Natural killer cell (primary cell): ENCODE measurements around the gene PTTG1IP2. TPM values are rescaled to one million over a fixed set of nuclear protein-coding genes. Genes with fewer than 3 reads are reported as not detected.
"Not testable (repeated sequence)": the region's sequence is repeated elsewhere in the genome, so short reads cannot be mapped to it uniquely, and the experiment has no call there.

Source experiments
- ATAC-seq, 3 donors: fragments of 150-1000 bp in 2 of 3; fragments of 200-7000 bp in 1 of 3; cut with Tn5 transposase; 1 replicate in 1 of 3; 2 replicates in 2 of 3; pipeline ENCODE4 v1.10.0; 2021; ENCODE audit warnings: mild to moderate bottlenecking in 2 of 3, moderate library complexity in 2 of 3
- DNase-seq, 2 donors: peaks; one replicate each; pipeline versions ENCODE4 v3.0.0 to v3.0.0-alpha.2; 2013 to 2021; ENCODE audit warnings: mixed read lengths in 1 of 2
- H3K27ac ChIP-seq: one replicate; pipeline ENCODE4 v1.5.1; 2013; ENCODE audit warnings: mild to moderate bottlenecking, low read length
- H3K27me3 ChIP-seq: one replicate; pipeline ENCODE4 v1.6.1; 2013; ENCODE audit warnings: low read length; ENCODE audit not compliant: control insufficient read depth, insufficient read depth
- H3K36me3 ChIP-seq: one replicate; pipeline ENCODE4 v1.6.1; 2013; ENCODE audit warnings: low read length; ENCODE audit not compliant: control insufficient read depth, insufficient read depth
- H3K4me1 ChIP-seq: one replicate; pipeline ENCODE4 v1.6.1; 2013; ENCODE audit warnings: low read length; ENCODE audit not compliant: control insufficient read depth, insufficient read depth
- H3K4me3 ChIP-seq: one replicate; pipeline ENCODE4 v1.5.1; 2013; ENCODE audit warnings: low read length
- H3K9me3 ChIP-seq: one replicate; pipeline ENCODE4 v1.6.1; 2013; ENCODE audit warnings: low read length; ENCODE audit not compliant: control insufficient read depth, insufficient read depth
- H3K27ac Mint-ChIP-seq, 2 donors: one replicate each; pipeline ENCODE4 v1.8.0; 2022; ENCODE audit warnings: mild to moderate bottlenecking in 2 of 2, mixed read lengths in 2 of 2, moderate library complexity in 1 of 2
- H3K27me3 Mint-ChIP-seq, 2 donors: one replicate each; pipeline ENCODE4 v1.8.0; 2022; ENCODE audit warnings: low read depth in 2 of 2, mixed read lengths in 2 of 2
- H3K36me3 Mint-ChIP-seq: one replicate; pipeline ENCODE4 v1.8.0; 2022; ENCODE audit warnings: mixed read lengths
- H3K4me1 Mint-ChIP-seq, 2 donors: one replicate each; pipeline ENCODE4 v1.8.0; 2022; ENCODE audit warnings: mixed read lengths in 2 of 2
- H3K4me3 Mint-ChIP-seq: one replicate; pipeline ENCODE4 v1.8.0; 2022; ENCODE audit warnings: mild to moderate bottlenecking, moderate library complexity, mixed read lengths
- H3K9me3 Mint-ChIP-seq, 2 donors: one replicate each; pipeline ENCODE4 v1.8.0; 2022; ENCODE audit warnings: mixed read lengths in 2 of 2
- WGBS: methylation state at CpG from one replicate; pipeline ENCODE4 v1.1.7; 2013; ENCODE audit warnings: missing lambda C conversion rate; ENCODE audit not compliant: insufficient coverage; 5-methylcytosine and 5-hydroxymethylcytosine counted together
- intact Hi-C: fragments of 100-400 bp; cut with micrococcal nuclease; formaldehyde crosslinking; loops from one replicate; pipeline ENCODE4 v1.14.2; 2022
- total RNA-seq, 4 donors: library from RNA; stranded (reverse); fragments of 120-200 nt in 1 of 4; gene quantifications; one replicate each; pipeline versions ENCODE4 v1.2.3 to v1.2.4, GENCODE V29; 2013 to 2022
- TF ChIP-seq, protein P1 (sequence below): fragments of 200-600 bp; IDR thresholded peaks from one replicate; pipeline ENCODE4 v1.8.0; 2022; ENCODE audit warnings: antibody characterized with exemption

PTTG1IP2 gene
- total RNA-seq, 3 donors from 2014 or later (not counting 1 experiment from before 2014, with no cell fraction given), result not detected

DNA sequence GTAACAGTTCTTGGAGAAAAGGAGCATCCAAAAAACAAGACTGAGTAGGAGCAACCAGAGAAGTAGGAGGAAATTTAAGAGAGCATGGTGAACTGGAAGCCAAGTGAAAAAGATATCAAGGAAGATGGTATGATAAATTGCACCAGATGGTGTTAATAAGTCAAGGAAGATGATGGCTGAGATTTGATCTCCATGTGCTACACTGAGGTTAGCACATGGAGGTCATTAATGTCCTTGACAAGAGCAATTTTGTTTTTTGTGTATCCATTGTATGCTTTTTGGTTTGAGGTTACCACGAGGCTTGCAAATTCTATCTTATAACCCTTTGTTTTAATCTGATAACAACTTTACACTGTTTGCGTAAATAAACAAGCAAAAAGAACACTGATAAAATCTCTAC, 11.3 kb upstream of the PTTG1IP2 start:
- Mint-ChIP-seq H3K27me3 (peaks cover 10 to 16% of the 10 kb centered on the region in 2 donors), H3K27ac (no peak overlapping the region), H3K4me3 (no peak overlapping the region), H3K4me1 (peaks cover 9 to 10% of the 10 kb centered on the region in 2 donors), H3K36me3 (no peaks in the 10 kb centered on the region), H3K9me3 (no peaks in the 10 kb centered on the region)
- WGBS, result no CpG with 5 or more reads among the region's 2 CpGs
- no peak for ATAC-seq
- Histone ChIP-seq H3K9me3 (no peaks in the 10 kb centered on the region), H3K4me3 (no peak overlapping the region), H3K36me3 (no peaks in the 10 kb centered on the region), H3K4me1 (no peaks in the 10 kb centered on the region), H3K27me3 (no peaks in the 10 kb centered on the region), H3K27ac (no peak overlapping the region)
- TF ChIP-seq, protein P1, sequence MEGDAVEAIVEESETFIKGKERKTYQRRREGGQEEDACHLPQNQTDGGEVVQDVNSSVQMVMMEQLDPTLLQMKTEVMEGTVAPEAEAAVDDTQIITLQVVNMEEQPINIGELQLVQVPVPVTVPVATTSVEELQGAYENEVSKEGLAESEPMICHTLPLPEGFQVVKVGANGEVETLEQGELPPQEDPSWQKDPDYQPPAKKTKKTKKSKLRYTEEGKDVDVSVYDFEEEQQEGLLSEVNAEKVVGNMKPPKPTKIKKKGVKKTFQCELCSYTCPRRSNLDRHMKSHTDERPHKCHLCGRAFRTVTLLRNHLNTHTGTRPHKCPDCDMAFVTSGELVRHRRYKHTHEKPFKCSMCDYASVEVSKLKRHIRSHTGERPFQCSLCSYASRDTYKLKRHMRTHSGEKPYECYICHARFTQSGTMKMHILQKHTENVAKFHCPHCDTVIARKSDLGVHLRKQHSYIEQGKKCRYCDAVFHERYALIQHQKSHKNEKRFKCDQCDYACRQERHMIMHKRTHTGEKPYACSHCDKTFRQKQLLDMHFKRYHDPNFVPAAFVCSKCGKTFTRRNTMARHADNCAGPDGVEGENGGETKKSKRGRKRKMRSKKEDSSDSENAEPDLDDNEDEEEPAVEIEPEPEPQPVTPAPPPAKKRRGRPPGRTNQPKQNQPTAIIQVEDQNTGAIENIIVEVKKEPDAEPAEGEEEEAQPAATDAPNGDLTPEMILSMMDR, result no peak
- DNase-seq, result no peak
- intact Hi-C loops, result loop anchor here (5.0 kb wide), 1 partner anchor 1989 kb away; the partner anchor contains the start of gene GATAD1

DNA sequence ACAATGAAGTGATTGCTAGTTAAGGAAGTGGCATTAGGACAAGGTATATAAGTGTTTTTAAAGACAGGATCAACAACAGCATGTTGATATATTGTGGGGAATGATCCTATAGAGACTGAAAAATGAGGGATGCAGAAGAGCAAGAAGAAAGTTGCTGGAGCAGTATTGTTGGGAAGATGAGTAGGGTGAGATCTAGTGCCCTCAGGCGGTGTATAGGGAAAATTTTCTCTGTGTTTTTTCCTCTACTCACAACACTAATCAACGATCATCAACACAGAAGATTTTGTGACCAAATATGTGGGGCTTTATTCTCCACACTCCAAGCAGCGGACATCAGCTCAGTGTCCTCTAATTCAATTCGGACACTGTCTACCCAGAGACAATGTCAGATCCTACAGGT, 9.6 kb upstream of the PTTG1IP2 start:
- Histone ChIP-seq H3K27me3 (no peaks in the 10 kb centered on the region), H3K27ac (no peak overlapping the region), H3K4me1 (no peaks in the 10 kb centered on the region), H3K9me3 (peaks cover 7% of the 10 kb centered on the region), H3K36me3 (no peaks in the 10 kb centered on the region), H3K4me3 (no peak overlapping the region)
- H3K36me3 Mint-ChIP-seq, result no peaks in the 10 kb centered on the region
- H3K4me3 Mint-ChIP-seq, result no peak overlapping the region
- peaks cover 2 to 3% of the 10 kb centered on the region in 2 donors for H3K9me3 Mint-ChIP-seq
- DNase-seq (no peak), ATAC-seq (no peak)
- WGBS, result 89% methylated on average over 4 of the region's 4 CpGs
- intact Hi-C loops, result loop anchor here (5.0 kb wide), 1 partner anchor 1987 kb away; the partner anchor contains the start of gene GATAD1
- TF ChIP-seq, protein P1, result no peak
- H3K27ac Mint-ChIP-seq, result no peak overlapping the region
- peaks cover 15 to 18% of the 10 kb centered on the region in 2 donors for H3K4me1 Mint-ChIP-seq
- peaks cover 10 to 16% of the 10 kb centered on the region in 2 donors for H3K27me3 Mint-ChIP-seq

DNA sequence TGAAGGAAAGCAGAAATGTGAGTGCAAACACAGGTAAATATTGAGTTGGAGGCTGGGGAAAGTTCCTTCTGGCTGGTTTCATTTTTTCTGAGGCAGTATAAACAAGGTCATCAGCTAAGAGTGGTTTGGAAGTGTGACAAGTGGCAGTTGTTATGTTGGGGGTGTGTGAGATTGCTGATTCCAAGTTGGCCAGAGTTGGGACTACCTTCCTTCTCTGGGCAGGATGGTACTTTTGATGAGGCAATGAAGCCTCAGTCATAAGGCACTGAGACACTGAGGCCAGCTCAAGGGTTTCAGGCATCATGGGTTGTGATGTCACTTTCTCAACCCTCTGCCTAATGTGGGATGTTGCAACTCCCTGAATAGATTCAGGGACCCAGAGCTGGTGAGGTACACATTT, 8.2 kb upstream of the PTTG1IP2 start:
- Histone ChIP-seq H3K4me3 (no peak overlapping the region), H3K27me3 (no peaks in the 10 kb centered on the region), H3K36me3 (no peaks in the 10 kb centered on the region), H3K27ac (no peak overlapping the region), H3K9me3 (peaks cover 7% of the 10 kb centered on the region), H3K4me1 (no peaks in the 10 kb centered on the region)
- H3K4me3 Mint-ChIP-seq, result no peak overlapping the region
- peaks cover 2 to 3% of the 10 kb centered on the region in 2 donors for H3K9me3 Mint-ChIP-seq
- ATAC-seq, result peak in 1 of 3 donors; percentile 17
- no peak overlapping the region for H3K27ac Mint-ChIP-seq
- no peak for DNase-seq
- H3K36me3 Mint-ChIP-seq, result no peaks in the 10 kb centered on the region
- intact Hi-C loops, result no loop called here
- TF ChIP-seq, protein P1, result no peak
- peaks cover 6 to 11% of the 10 kb centered on the region in 2 donors for H3K4me1 Mint-ChIP-seq
- peaks cover 0 to 7% of the 10 kb centered on the region in 2 donors for H3K27me3 Mint-ChIP-seq

DNA sequence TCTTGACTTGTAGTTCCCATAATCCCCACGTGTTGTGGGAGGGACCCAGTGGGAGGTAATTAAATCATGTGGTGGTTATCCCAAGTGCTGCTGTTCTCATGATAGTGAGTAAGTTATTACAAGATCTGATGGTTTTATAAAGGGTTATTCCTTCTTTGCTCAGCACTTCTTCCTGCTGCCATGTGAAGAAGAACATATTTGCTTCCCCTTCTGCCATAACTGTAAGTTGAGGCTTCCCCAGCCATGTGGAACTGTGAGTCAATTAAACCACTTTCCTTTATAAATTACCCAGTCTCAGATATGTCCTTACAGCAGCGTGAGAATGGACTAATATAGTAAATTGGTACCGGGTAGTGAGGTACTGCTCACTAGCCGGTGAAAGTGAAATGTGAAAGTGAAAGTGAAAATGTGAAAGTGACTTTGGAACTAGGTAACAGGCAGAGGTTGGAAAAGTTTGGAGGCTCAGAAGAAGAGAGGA, 6.2 kb upstream of the PTTG1IP2 start:
- H3K27ac ChIP-seq, H3K27me3 Mint-ChIP-seq, H3K36me3 ChIP-seq, H3K9me3 Mint-ChIP-seq, H3K27me3 ChIP-seq, H3K4me1 ChIP-seq, intact Hi-C loops, H3K36me3 Mint-ChIP-seq, H3K9me3 ChIP-seq: not testable (repeated sequence)
- H3K4me1 Mint-ChIP-seq, result peaks cover 6 to 11% of the 10 kb centered on the region in 2 donors
- H3K4me3 Mint-ChIP-seq, result peak overlapping the region; percentile 60
- H3K4me3 ChIP-seq, result peak overlapping the region; percentile 26
- DNase-seq, result peak in 1 of 2 donors; percentile 59
- H3K27ac Mint-ChIP-seq, result peak overlapping the region; percentile 22 to 81
- peak; percentile 51 to 76 (median 67) for ATAC-seq
- WGBS, result 11% methylated on average over 4 of the region's 4 CpGs
